GM18517 (cell line): ENCODE data around the gene NT5M.

Experiments
- ATAC-seq: cut with Tn5 transposase; IDR thresholded peaks from one replicate; pipeline ENCODE4 v1.9.1; 2021; ENCODE audit warnings: mild to moderate bottlenecking, moderate library complexity; ENCODE audit not compliant: unreplicated experiment

NT5M gene

GRCh38 chr17:17353625-17354484, 50.7 kb downstream of the NT5M start:
- ATAC-seq, result no peak

DNA sequence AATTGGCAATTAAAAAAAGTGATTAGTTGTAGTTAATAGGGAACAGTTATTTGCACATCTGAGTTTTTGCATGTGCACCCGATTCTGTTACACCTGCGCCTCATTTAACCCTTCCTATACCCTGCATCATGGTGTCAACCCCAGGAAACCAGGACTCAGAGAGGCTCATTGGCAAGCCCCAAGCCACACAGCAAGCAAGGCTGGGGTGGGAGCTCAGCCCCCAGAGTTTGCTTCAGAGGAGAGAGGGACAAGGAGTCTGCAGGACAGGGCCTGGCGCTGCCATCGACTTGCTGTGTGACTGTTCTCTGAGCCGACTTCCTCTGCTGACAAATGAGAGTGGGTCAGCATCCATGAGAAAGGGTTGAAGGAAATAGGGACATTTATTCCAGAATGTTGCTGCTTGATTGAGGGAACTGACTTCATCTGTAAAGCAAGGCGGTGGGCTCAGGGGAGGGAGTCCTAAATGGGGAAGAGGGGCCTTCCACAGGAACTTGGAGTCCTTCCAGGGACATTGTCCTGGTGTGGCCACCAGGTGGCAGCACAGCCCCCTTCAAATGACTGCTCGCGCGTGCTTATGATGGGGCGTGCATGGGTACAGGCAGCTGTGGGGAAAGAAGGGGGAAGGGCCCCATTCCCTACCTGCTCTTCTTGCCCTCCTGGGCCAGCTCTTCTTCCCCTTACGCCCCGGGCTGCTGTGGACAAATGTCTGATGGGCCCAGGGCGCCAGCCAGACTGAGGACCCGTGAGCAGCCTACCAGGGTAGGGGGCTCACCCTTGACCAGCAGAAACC, 51.6 kb downstream of the NT5M start:
- no peak for ATAC-seq

- no peak for ATAC-seq
These were observed 52.3 kb downstream of the NT5M start for GRCh38 chr17:17355426-17355825.

DNA sequence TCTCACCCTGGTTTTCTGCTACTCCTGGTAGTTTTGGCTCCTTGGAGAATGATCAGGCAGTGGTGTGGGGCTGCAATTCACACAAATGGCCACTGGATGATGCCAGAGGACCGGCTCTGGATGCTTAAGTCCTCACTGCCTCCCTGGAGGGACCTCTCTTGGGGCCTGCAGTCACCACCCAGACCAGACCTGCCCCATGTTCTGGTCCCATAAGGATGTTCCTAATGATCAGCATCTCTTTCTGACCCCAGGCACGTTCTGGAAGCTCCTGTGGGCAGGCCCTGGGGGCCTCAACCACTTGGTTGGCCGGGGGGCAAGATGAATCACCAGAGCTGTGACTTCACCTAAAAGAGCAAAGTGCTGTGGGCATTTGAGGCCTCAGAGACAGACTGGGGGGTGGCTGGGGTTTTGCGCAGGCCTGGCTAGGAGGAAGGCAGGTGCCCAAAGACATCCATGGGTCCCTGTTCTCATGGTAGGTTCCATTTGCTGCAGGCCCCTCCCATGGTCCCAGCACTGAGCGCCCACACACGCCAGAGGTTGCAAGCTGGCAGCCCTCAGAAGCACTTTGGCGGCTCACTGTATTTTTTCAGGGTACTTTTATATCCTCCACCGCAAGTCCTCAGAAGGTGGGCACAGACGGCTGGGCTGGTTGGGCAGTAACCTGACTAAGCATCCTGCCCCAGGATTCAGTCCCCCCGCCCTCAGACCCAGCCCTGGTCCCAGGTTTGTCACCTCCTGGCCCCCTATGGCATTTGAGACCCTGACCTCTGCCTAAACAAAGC, 53.2 kb downstream of the NT5M start:
- ATAC-seq, result no peak

GRCh38 chr17:17356931-17357270, 53.7 kb downstream of the NT5M start:
- ATAC-seq, result no peak

GRCh38 chr17:17358060-17358751, 55.0 kb downstream of the NT5M start:
- no peak for ATAC-seq

DNA sequence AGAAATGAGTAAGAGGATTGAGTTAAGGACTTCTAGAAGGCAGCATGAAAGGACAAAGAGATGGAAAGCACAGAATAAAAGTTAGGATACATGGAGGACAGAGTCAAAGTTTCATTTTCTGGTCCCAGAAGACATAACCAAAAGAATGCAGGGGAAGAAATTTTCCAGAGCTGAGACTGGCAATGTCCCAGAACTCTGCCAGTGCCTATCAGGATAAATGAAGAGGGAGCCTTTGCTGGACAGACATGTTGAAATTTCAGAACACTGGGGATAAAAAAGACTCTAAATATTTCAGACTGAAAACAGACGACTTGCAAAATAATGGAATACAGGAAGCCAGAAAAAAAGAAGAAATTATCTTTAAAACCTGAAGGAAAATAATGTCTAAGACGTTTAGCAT, 55.7 kb downstream of the NT5M start:
- no peak for ATAC-seq

GRCh38 chr17:17359271-17359670, 56.1 kb downstream of the NT5M start:
- ATAC-seq, result no peak

DNA sequence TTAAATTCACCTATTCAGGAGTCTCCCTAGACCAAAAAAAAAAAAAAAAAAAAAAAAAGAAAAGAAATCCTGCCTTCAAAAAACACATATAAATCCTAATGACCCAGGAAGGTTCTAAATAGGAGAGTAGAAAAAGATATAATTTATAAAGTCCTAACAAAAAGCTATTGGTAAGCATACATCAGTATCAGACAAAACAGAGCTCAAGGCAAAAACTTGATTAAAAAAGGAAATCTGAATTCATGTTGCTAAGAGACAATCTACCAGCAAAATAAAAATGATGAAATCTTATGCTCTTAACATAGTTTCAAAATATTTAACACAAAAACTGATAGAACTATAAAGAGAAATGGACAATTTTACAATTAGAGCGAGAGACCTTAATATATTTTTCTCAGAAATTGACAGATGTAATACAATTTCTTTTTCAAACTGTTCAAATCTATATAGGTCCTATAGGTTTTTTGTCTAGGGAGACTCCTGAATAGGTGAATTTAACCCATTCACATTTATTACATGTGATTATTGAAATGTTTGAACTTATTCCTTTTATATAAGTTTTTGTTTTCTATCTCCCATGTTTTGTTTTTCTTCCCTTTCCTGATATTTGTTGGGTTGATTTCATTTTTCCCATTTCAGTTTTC, 57.0 kb downstream of the NT5M start:
- no peak for ATAC-seq

DNA sequence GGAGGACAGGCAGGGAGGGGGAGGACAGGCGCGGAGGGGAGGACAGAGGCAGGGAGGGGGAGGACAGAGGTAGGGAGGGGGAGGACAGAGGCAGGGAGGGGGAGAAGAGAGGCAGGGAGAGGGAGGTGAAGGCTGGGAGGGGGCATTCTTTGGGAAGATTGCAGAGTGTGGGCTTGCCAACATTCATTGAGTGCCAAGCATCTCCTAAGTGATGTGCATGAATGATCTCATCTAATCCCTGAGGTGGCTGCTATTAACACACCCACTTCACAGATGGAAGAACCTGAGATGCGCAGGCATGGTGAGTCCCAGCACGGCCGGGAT, 58.3 kb downstream of the NT5M start:
- no peak for ATAC-seq

- ATAC-seq, result no peak
These were observed 58.8 kb downstream of the NT5M start for GRCh38 chr17:17361867-17362539.

- no peak for ATAC-seq
These were observed 59.4 kb downstream of the NT5M start for GRCh38 chr17:17362540-17362930.

DNA sequence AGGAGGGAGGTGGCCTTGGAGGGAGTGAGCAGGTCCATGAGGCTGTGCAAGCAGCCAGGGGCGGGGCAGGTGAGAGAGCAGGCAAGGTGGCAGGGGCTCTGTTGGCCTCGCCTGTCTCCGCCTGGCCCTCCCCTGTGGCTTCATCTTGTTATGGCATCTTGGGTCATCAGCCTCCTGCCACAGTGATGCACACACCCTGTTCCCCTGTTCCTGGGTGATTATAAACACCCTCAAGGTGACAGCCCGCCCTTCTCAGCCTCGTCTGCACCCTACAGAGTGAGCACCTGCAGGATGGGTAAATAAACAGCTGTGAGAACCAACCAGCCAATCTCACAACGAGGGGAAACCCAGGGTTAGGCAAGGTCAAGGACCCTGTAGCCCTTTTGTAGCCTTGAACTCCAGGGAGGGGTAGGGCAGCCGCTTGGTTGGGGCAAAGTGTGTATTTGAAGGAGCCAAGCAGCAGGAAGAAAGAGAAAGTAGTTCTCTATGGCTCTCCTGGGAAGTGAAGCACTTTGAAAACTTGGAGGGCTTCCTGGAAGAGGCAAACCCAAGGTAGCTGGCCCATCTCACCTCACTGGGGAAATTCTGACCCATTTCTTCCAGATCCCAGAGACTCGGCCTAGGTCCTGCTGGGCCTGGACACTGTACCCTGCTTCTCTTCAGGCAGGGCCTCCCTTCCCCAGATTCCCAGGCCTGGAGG, 60.6 kb downstream of the NT5M start:
- no peak for ATAC-seq

GRCh38 chr17:17364338-17364667, 61.1 kb downstream of the NT5M start:
- no peak for ATAC-seq

DNA sequence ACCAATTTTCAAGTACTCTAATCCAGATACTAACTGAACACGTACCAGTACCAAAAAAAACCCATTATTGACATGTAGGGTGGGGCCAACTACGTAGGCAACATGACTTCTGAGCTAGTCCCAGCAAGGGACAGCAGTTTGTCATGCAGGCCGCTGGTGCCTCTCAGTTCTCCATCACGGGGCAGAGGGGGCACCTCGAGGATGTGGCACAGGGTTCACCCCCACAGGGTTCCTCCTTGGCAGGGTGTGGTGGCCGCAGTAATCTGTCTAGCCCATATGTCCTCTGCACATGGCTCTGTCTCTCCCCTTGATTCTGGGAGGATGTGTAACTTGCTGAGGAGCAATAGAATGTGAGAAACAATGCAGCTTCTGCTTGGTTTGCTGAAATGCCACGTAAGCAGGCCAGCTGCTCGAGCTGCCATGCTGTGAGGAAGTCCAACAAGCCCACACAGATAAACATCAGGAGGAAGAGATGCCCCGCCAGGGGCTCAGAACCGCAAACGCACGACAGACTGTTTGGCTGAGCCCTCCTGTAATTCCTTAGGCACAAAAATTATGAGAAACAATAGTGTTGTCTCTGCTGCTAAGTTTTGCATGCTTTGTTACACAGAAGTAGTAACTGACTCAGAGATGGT, 62.4 kb downstream of the NT5M start:
- no peak for ATAC-seq

- ATAC-seq, result no peak
These were observed 63.1 kb downstream of the NT5M start for GRCh38 chr17:17366235-17366634.

GRCh38 chr17:17366941-17367875, 64.0 kb downstream of the NT5M start:
- ATAC-seq, result no peak

DNA sequence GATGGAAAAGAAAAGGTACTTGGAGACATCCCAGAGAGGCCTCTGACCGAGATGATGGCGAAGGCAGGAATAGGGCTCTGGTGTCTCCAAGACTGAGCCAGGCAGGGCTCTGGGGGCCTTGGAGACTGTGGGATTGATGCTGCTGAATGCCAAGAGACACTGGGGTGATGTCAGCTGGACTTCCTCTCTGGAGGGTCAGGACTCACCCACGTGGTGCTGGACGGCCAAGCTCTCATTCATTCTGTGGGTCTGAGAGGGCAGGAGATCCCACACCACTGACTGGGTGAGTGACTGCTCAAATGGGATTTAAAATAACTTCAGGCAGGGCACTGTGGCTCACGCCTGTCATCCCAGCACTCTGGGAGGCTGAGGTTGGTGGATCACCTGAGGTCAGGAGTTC, 64.8 kb downstream of the NT5M start:
- no peak for ATAC-seq
